OCI-LY1 (cell line): Measurements from ENCODE around the gene HS1BP3.

Experiments
- H2AFZ ChIP-seq: fragments of 200-600 bp; sonication (generic), shearing (Covaris generic); 2 replicates; pipeline ENCODE4 v1.6.0; 2014; ENCODE audit warnings: antibody characterized with exemption, mild to moderate bottlenecking, low read length
- H3F3A ChIP-seq: fragments of 200-600 bp; sonication (generic), shearing (Covaris generic); 2 replicates; pipeline ENCODE4 v1.6.0; 2014; ENCODE audit warnings: mild to moderate bottlenecking, antibody characterized with exemption, low read length, moderate library complexity; ENCODE audit not compliant: insufficient read depth
- H3K27ac ChIP-seq: fragments of 200-600 bp; sonication (generic); 2 replicates; pipeline ENCODE4 v1.5.1; 2014; ENCODE audit warnings: low read length, mixed run types, mild to moderate bottlenecking, low read depth; ENCODE audit not compliant: poor library complexity, severe bottlenecking
- H3K27me3 ChIP-seq: fragments of 200-600 bp; sonication (generic); 2 replicates; pipeline ENCODE4 v1.6.0; 2014; ENCODE audit warnings: antibody characterized with exemption, mild to moderate bottlenecking, low read length, moderate library complexity; ENCODE audit not compliant: insufficient read depth
- H3K36me3 ChIP-seq: fragments of 200-600 bp; sonication (generic); 2 replicates; pipeline ENCODE4 v1.6.1; 2014; ENCODE audit warnings: mild to moderate bottlenecking, antibody characterized with exemption, low read length, moderate library complexity, mixed read lengths; ENCODE audit not compliant: insufficient read depth
- H3K4me1 ChIP-seq: fragments of 200-600 bp; sonication (generic); 2 replicates; pipeline ENCODE4 v1.5.1; 2014; ENCODE audit warnings: mild to moderate bottlenecking, low read length, moderate library complexity; ENCODE audit not compliant: insufficient read depth, severe bottlenecking
- H3K4me2 ChIP-seq: fragments of 200-600 bp; sonication (generic), shearing (Covaris generic); 2 replicates; pipeline ENCODE4 v1.6.1; 2014; ENCODE audit warnings: low read length
- H3K4me3 ChIP-seq: fragments of 200-600 bp; sonication (generic); 2 replicates; pipeline ENCODE4 v1.5.1; 2014; ENCODE audit warnings: low read length, low read depth, mild to moderate bottlenecking, mixed read lengths; ENCODE audit not compliant: poor library complexity, severe bottlenecking
- H3K79me2 ChIP-seq: fragments of 200-600 bp; shearing (Covaris generic); 2 replicates; pipeline ENCODE4 v1.6.1; 2016; ENCODE audit warnings: mixed run types, low read length, mixed read lengths; ENCODE audit not compliant: insufficient read depth
- H3K9ac ChIP-seq: fragments of 200-600 bp; sonication (generic), shearing (Covaris generic); 2 replicates; pipeline ENCODE4 v1.6.1; 2014; ENCODE audit warnings: mild to moderate bottlenecking, low read length, mixed read lengths
- H3K9me2 ChIP-seq: fragments of 200-600 bp; sonication (generic), shearing (Covaris generic); 2 replicates; pipeline ENCODE4 v1.6.1; 2014; ENCODE audit warnings: low read depth, mild to moderate bottlenecking, low read length, mixed read lengths
- H3K9me3 ChIP-seq: fragments of 200-600 bp; shearing (Covaris generic); 2 replicates; pipeline ENCODE4 v1.6.1; 2014; ENCODE audit warnings: low read length, mixed read lengths
- H4K20me1 ChIP-seq: fragments of 200-600 bp; sonication (generic), shearing (Covaris generic); 2 replicates; pipeline ENCODE4 v1.6.0; 2016; ENCODE audit warnings: mild to moderate bottlenecking, low read length; ENCODE audit not compliant: insufficient read depth
- EZH2 ChIP-seq: fragments of 200-600 bp; sonication (generic), shearing (Covaris generic); IDR thresholded peaks from 2 replicates; pipeline ENCODE4 v1.8.0; 2017; ENCODE audit warnings: borderline replicate concordance, mixed run types, mild to moderate bottlenecking, antibody characterized with exemption, low read length, moderate library complexity, mixed read lengths
- TF ChIP-seq, protein P1 (sequence below): fragments of 200-600 bp; sonication (generic), shearing (Covaris generic); IDR thresholded peaks from 2 replicates; pipeline ENCODE4 v1.5.1; 2017; ENCODE audit warnings: mild to moderate bottlenecking, antibody characterized with exemption, low read length, moderate library complexity, mixed read lengths

HS1BP3 gene

DNA sequence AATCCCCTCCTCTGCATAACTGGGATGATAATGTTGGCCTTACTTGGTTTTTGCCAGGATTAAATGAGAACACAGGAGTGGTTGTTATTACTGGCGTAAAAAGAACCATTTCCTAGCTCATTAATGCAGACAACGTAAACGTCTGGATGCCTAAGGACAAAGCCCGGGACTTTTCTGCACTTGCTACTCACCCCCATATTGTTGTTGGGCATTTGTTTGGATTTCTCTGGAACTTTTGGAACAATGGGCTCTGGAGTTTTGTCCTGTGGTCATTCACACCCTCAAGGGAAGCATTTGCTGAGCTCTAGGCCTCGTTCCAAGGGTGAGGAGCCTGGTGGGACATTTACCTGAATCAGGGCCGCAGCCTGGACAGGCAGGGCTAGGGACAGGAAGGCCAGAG lies 76.0 kb downstream of the HS1BP3 start:
- Histone ChIP-seq H3K27me3 (no peaks in the 10 kb centered on the region; the same call in 1 of the 2 replicates), H3F3A (no peaks in the 10 kb centered on the region), H3K4me3 (no peak overlapping the region), H2AFZ (no peak overlapping the region), H3K79me2 (no peaks in the 10 kb centered on the region), H3K4me2 (no peak overlapping the region), H4K20me1 (no peaks in the 10 kb centered on the region), H3K9ac (no peak overlapping the region), H3K36me3 (no peaks in the 10 kb centered on the region), H3K9me2 (no peaks in the 10 kb centered on the region), H3K9me3 (no peaks in the 10 kb centered on the region), H3K4me1 (no peaks in the 10 kb centered on the region), H3K27ac (no peak overlapping the region)
- no peak for TF ChIP-seq EZH2
- TF ChIP-seq, protein P1, sequence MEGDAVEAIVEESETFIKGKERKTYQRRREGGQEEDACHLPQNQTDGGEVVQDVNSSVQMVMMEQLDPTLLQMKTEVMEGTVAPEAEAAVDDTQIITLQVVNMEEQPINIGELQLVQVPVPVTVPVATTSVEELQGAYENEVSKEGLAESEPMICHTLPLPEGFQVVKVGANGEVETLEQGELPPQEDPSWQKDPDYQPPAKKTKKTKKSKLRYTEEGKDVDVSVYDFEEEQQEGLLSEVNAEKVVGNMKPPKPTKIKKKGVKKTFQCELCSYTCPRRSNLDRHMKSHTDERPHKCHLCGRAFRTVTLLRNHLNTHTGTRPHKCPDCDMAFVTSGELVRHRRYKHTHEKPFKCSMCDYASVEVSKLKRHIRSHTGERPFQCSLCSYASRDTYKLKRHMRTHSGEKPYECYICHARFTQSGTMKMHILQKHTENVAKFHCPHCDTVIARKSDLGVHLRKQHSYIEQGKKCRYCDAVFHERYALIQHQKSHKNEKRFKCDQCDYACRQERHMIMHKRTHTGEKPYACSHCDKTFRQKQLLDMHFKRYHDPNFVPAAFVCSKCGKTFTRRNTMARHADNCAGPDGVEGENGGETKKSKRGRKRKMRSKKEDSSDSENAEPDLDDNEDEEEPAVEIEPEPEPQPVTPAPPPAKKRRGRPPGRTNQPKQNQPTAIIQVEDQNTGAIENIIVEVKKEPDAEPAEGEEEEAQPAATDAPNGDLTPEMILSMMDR = no peak

DNA sequence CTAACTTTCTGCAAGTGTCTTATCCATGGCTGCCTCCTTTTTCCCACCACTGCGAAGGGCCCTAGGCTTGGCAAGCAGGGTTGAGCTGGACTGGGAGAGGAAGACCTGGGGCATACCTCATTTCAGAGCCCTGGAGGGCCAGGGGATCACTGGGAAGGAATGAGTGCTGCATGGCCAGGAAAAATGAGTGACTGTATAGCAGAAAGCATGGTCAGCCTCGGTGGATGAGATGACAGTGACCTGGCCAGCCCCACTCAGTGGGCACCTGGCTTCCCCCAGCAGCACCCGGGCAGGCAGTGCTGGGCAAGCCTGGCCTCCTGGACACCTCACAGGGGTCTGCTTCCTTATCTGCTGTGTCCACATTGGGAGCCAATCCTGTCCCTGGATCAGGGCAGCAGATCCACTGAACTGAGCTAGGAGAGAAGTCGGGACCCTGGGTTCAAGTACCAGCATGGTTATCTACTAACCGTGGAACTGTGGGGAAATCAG lies 76.4 kb downstream of the HS1BP3 start:
- H2AFZ ChIP-seq = no peak overlapping the region
- H3K27ac ChIP-seq = no peak overlapping the region

DNA sequence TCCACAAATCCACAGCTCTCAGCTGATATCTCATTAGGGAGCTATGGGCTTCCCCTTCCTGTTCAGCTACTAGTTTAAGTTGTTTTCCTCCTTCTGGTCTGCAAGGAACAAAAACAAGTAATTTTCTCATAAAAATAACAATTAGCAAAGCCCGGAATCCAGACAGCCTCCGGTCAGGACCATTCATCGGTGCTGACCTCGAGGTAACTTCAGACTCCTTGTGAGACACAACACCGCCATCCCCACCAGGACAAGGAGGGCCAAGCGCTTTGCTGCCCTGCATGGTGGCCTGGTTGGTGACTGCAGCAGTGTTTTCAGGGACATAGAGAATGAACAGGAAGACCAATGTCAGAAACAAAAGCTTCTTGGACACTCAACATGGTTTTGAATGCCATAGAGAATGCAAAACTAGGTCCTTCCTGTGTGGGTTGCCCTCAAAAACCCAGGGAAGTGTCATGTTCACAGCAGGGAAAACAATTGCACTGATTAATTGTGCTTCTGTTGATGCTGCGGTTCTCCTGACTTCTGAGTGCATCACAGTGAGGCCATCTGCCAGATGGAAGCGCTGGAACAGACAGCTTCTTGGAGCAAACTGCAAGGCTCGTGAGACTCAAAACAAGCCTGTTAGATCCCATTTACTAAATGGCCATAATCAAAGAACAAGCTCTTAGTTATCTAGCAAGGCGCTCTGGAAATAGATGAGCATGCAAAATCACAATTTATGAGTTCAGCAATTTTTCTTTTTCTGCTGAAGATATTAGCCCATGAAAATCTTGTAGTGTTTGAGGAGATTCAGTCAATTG lies 77.1 kb downstream of the HS1BP3 start:
- Histone ChIP-seq H3K9ac (no peak overlapping the region), H3F3A (no peaks in the 10 kb centered on the region), H3K4me3 (no peak overlapping the region), H3K4me2 (no peak overlapping the region), H3K9me2 (no peaks in the 10 kb centered on the region), H3K9me3 (no peaks in the 10 kb centered on the region), H3K79me2 (no peaks in the 10 kb centered on the region), H2AFZ (no peak overlapping the region), H3K36me3 (no peaks in the 10 kb centered on the region), H4K20me1 (no peaks in the 10 kb centered on the region), H3K27ac (no peak overlapping the region), H3K4me1 (no peaks in the 10 kb centered on the region), H3K27me3 (no peaks in the 10 kb centered on the region; the same call in 1 of the 2 replicates)
- TF ChIP-seq, protein P1 = no peak
- TF ChIP-seq EZH2 = no peak

More for the DNA sequence above, 76.4 kb downstream of the HS1BP3 start:
- Histone ChIP-seq H4K20me1 (no peaks in the 10 kb centered on the region), H3K4me3 (no peak overlapping the region), H3K9me3 (no peaks in the 10 kb centered on the region), H3K4me1 (no peaks in the 10 kb centered on the region), H3F3A (no peaks in the 10 kb centered on the region), H3K36me3 (no peaks in the 10 kb centered on the region), H3K79me2 (no peaks in the 10 kb centered on the region), H3K9me2 (no peaks in the 10 kb centered on the region), H3K9ac (no peak overlapping the region), H3K27me3 (no peaks in the 10 kb centered on the region; the same call in 1 of the 2 replicates), H3K4me2 (no peak overlapping the region)
- no peak for TF ChIP-seq EZH2
- TF ChIP-seq, protein P1 = no peak
